H1 (cell line): ENCODE data around the gene WFDC1. TPM values are rescaled to one million over a fixed set of nuclear protein-coding genes. Genes with fewer than 3 reads are reported as not detected.

Source experiments
- CTCF ChIA-PET: fragments of 300-600 bp; sonication (Branson Sonifier 250); formaldehyde crosslinking; loops from one replicate; lab custom pipeline; 2021; ENCODE audit not compliant: partially characterized antibody; lab: Charles Lee
- POLR2A ChIA-PET: fragments of 300-600 bp; sonication (Branson Sonifier 250); formaldehyde crosslinking; loops from one replicate; lab custom pipeline; 2021; ENCODE audit warnings: inconsistent platforms; ENCODE audit not compliant: partially characterized antibody; lab: Charles Lee
- DNase-seq, 2 experiments: peaks; one replicate each; pipeline versions ENCODE4 v3.0.0 to v3.0.0-alpha.2; 2010 to 2022; ENCODE audit warnings: low spot score in 2 of 2, low read depth in 1 of 2, mixed read lengths in 1 of 2
- FAIRE-seq: peaks from 2 replicates; lab custom pipeline; 2011; peaks lifted over from hg19 to GRCh38; lab: Jason Lieb, UNC
- H2AFZ ChIP-seq: 2 replicates; pipeline ENCODE4 v1.8.1; 2012; ENCODE audit warnings: low read length, inconsistent platforms
- H2AK5ac ChIP-seq: 2 replicates; pipeline ENCODE4 v1.6.1; 2013; ENCODE audit warnings: low read depth, low read length
- H2BK120ac ChIP-seq: replicated peaks from 2 replicates; pipeline ENCODE3; 2013; ENCODE audit warnings: low read depth, low read length, inconsistent platforms
- H2BK12ac ChIP-seq: 2 replicates; pipeline ENCODE4 v1.6.1; 2013; ENCODE audit warnings: low read depth, low read length
- H2BK15ac ChIP-seq: 2 replicates; pipeline ENCODE4 v1.6.1; 2013; ENCODE audit warnings: low read length
- H2BK20ac ChIP-seq: 2 replicates; pipeline ENCODE4 v1.6.1; 2013; ENCODE audit warnings: low read length
- H2BK5ac ChIP-seq: 2 replicates; pipeline ENCODE4 v1.6.1; 2013; ENCODE audit warnings: low read depth, low read length
- H3K14ac ChIP-seq: 2 replicates; pipeline ENCODE4 v1.6.1; 2013; ENCODE audit warnings: inconsistent platforms; ENCODE audit not compliant: insufficient read length
- H3K18ac ChIP-seq: 2 replicates; pipeline ENCODE4 v1.6.1; 2013; ENCODE audit warnings: low read length; ENCODE audit errors: extremely low read depth
- H3K23ac ChIP-seq: 2 replicates; pipeline ENCODE4 v1.6.1; 2013; ENCODE audit warnings: inconsistent platforms; ENCODE audit not compliant: insufficient read length
- H3K23me2 ChIP-seq: 2 replicates; pipeline ENCODE4 v1.6.1; 2013; ENCODE audit warnings: low read depth, low read length
- H3K27ac ChIP-seq: 2 replicates; pipeline ENCODE4 v1.6.1; 2011; ENCODE audit warnings: low read depth, low read length, inconsistent platforms
- H3K27me3 ChIP-seq, 4 experiments: replicated peaks in 1 of 4; 1 replicate in 1 of 4; 2 replicates in 3 of 4; pipeline versions ENCODE4 v1.6.1 to v1.8.1; 2011 to 2013; ENCODE audit warnings: low read length in 3 of 4, mild to moderate bottlenecking in 3 of 4, inconsistent platforms in 2 of 4, mixed read lengths in 2 of 4, moderate library complexity in 1 of 4; ENCODE audit not compliant: control insufficient read depth in 3 of 4, insufficient read depth in 3 of 4; ENCODE audit errors: extremely low read depth in 1 of 4
- H3K36me3 ChIP-seq, 4 experiments: 2 replicates each; pipeline versions ENCODE4 v1.6.1 to v1.8.1; 2011 to 2013; ENCODE audit warnings: mild to moderate bottlenecking in 4 of 4, low read length in 3 of 4, moderate library complexity in 2 of 4, control low read depth in 1 of 4, inconsistent platforms in 1 of 4; ENCODE audit not compliant: insufficient read depth in 4 of 4, control insufficient read depth in 2 of 4
- H3K4ac ChIP-seq: replicated peaks from 2 replicates; pipeline ENCODE3; 2013; ENCODE audit warnings: low read length, low read depth, mixed read lengths, inconsistent platforms; ENCODE audit not compliant: insufficient read length
- H3K4me1 ChIP-seq, 4 experiments: replicated peaks in 1 of 4; 1 replicate in 1 of 4; 2 replicates in 3 of 4; pipeline versions ENCODE4 v1.6.1 to v1.8.1; 2011 to 2013; ENCODE audit warnings: low read length in 3 of 4, inconsistent platforms in 2 of 4, mixed read lengths in 1 of 4; ENCODE audit not compliant: insufficient read depth in 4 of 4, control insufficient read depth in 3 of 4
- H3K4me2 ChIP-seq, 2 experiments: 2 replicates each; pipeline versions ENCODE4 v1.6.1 to v1.8.1; 2011 to 2013; ENCODE audit warnings: low read depth in 2 of 2, low read length in 2 of 2, control low read depth in 1 of 2, inconsistent platforms in 1 of 2, mild to moderate bottlenecking in 1 of 2; ENCODE audit not compliant: insufficient read depth in 1 of 2
- H3K4me3 ChIP-seq, 4 experiments: fragments of 200-600, 300-600 bp in 1 of 4; sonication (generic), shearing (Covaris generic), sonication (Bioruptor Twin) in 1 of 4; 2 replicates each; pipeline versions ENCODE4 v1.5.1 to v1.8.1; 2011 to 2016; ENCODE audit warnings: low read length in 4 of 4, low read depth in 3 of 4, control low read depth in 2 of 4, inconsistent platforms in 2 of 4, mild to moderate bottlenecking in 2 of 4, mixed read lengths in 1 of 4, moderate library complexity in 1 of 4; ENCODE audit not compliant: insufficient read depth in 2 of 4; ENCODE audit errors: extremely low read depth in 1 of 4
- H3K56ac ChIP-seq: replicated peaks from 2 replicates; pipeline ENCODE3; 2013; ENCODE audit warnings: low read depth, mild to moderate bottlenecking, mixed read lengths, low read length, inconsistent platforms; ENCODE audit not compliant: insufficient read length
- H3K79me1 ChIP-seq: 2 replicates; pipeline ENCODE4 v1.6.1; 2013; ENCODE audit warnings: low read depth, low read length, control low read depth
- H3K79me2 ChIP-seq, 2 experiments: 2 replicates each; pipeline versions ENCODE4 v1.6.1 to v1.8.1; 2012 to 2013; ENCODE audit warnings: low read length in 2 of 2, mild to moderate bottlenecking in 2 of 2, inconsistent platforms in 1 of 2; ENCODE audit not compliant: insufficient read depth in 2 of 2, control insufficient read depth in 1 of 2
- H3K9ac ChIP-seq, 4 experiments: replicated peaks in 1 of 4; 1 replicate in 1 of 4; 2 replicates in 3 of 4; pipeline versions ENCODE4 v1.6.1 to v1.8.1; 2011 to 2013; ENCODE audit warnings: low read depth in 3 of 4, low read length in 3 of 4, control low read depth in 2 of 4, mild to moderate bottlenecking in 2 of 4, moderate library complexity in 2 of 4, inconsistent platforms in 1 of 4; ENCODE audit errors: extremely low read depth in 1 of 4
- H3K9me3 ChIP-seq, 2 experiments: 2 replicates each; pipeline versions ENCODE4 v1.6.1 to v1.8.1; 2012 to 2013; ENCODE audit warnings: mild to moderate bottlenecking in 2 of 2, moderate library complexity in 2 of 2, control low read depth in 1 of 2, inconsistent platforms in 1 of 2, low read depth in 1 of 2, low read length in 1 of 2, mixed read lengths in 1 of 2; ENCODE audit not compliant: insufficient read depth in 2 of 2
- H4K20me1 ChIP-seq, 2 experiments: replicated peaks in 1 of 2; 2 replicates each; pipeline versions ENCODE3 to v1.8.1; 2011 to 2013; ENCODE audit warnings: inconsistent platforms in 2 of 2, low read length in 2 of 2, mild to moderate bottlenecking in 1 of 2; ENCODE audit not compliant: insufficient read depth in 2 of 2, control insufficient read depth in 1 of 2
- H4K5ac ChIP-seq: 2 replicates; pipeline ENCODE4 v1.6.1; 2013; ENCODE audit warnings: low read length, low read depth, mixed read lengths, inconsistent platforms; ENCODE audit not compliant: insufficient read length
- H4K8ac ChIP-seq: 2 replicates; pipeline ENCODE4 v1.8.0; 2013; ENCODE audit warnings: mild to moderate bottlenecking, moderate library complexity, low read length, inconsistent platforms; ENCODE audit not compliant: insufficient read depth; ENCODE audit errors: extremely low read depth
- H4K91ac ChIP-seq: replicated peaks from 2 replicates; pipeline ENCODE3; 2013; ENCODE audit warnings: low read length, mixed read lengths, inconsistent platforms; ENCODE audit not compliant: insufficient read length
- MAFK ChIP-seq: IDR thresholded peaks from 2 replicates; pipeline ENCODE4 v1.6.1; 2012; ENCODE audit warnings: low read depth, mild to moderate bottlenecking, improper control_type of control experiment, low read length
- RBBP5 ChIP-seq: IDR thresholded peaks from 2 replicates; pipeline ENCODE4 v1.7.1; 2012; ENCODE audit warnings: low read depth, mild to moderate bottlenecking, inconsistent platforms, low read length, moderate library complexity, borderline replicate concordance
- WGBS, 2 experiments: shearing (Covaris generic) in 1 of 2; methylation state at CpG; one replicate each; pipeline versions ENCODE4 v1.1.6 to v1.1.7; 2013 to 2015; ENCODE audit warnings: low lambda C conversion rate in 2 of 2, mixed read lengths in 2 of 2, inconsistent platforms in 1 of 2, low coverage in 1 of 2, missing lambda C conversion rate in 1 of 2; ENCODE audit not compliant: insufficient replicate concordance in 2 of 2, insufficient coverage in 1 of 2, insufficient read length in 1 of 2; ENCODE audit errors: extremely low coverage in 1 of 2, missing lambda C conversion rate in 1 of 2; 5-methylcytosine and 5-hydroxymethylcytosine counted together
- polyA plus RNA-seq, 7 experiments: library from polyadenylated mRNA; depleted of rRNA in 3 of 7; stranded (reverse) in 5 of 7; unstranded in 2 of 7; fragments of >200 nt in 5 of 7; fragments of 200-250 nt in 2 of 7; gene quantifications; 1 replicate in 5 of 7; 2 replicates in 1 of 7; 4 replicates in 1 of 7; pipeline versions ENCODE4 v1.2.1 to v1.2.3, GENCODE V29; 2011 to 2013; ENCODE audit warnings: missing spikeins in 2 of 7, mixed read lengths in 2 of 7
- total RNA-seq: library from RNA; stranded (reverse); fragmentation: NEBNext Ultra II Directional; extraction: Animal tissue kit (Norgen Biotek cat#: 25700); gene quantifications from 2 replicates; pipeline ENCODE4 v1.2.1, GENCODE V29; 2021

Gene WFDC1
- total and polyA plus RNA-seq, 2 of the 8 experiments (the other 6 are each of a cell fraction or from before 2014, with no cell fraction given) = 0.70 to 1.1 TPM

DNA sequence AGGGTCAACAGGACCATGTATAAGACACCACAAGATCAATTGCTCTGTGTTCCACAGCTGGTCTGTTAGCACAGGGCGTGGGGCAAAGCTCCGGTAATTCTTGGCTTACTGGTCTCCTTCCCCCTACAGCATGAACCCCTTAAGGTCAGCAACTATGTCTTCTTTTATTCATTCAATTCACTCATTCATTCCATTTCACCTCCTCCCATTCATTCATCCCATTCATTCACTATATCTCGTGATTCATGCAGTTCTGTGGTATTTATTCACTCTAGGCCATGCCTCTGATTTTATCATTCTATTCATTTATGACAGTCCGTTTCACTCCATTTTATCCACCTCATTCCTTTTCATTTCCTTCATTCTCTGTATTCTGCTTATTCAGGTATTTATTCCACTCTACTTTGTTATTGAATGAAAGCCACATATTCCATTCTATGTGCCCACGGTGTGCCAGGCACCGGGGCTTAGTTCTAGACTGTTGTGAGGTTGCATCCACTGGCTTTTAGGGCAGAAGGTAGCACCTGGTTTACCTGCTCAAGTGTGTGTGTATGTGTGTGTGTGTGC, 19.0 kb upstream of the WFDC1 start:
- Histone ChIP-seq H3K4ac (no peak overlapping the region), H3K9me3 (no peaks in the 10 kb centered on the region), H3K4me2 (no peak overlapping the region), H3K18ac (no peak overlapping the region), H3K27me3 (peaks cover 0 to 3% (median 0%) of the 10 kb centered on the region in 4 experiments; a peak in 2 of 7 replicates), H2AFZ (no peak overlapping the region), H2BK5ac (no peak overlapping the region), H2BK20ac (no peak overlapping the region), H3K79me1 (no peaks in the 10 kb centered on the region), H4K91ac (no peak overlapping the region), H3K36me3 (no peaks in the 10 kb centered on the region), H3K23me2 (peaks cover 8% of the 10 kb centered on the region; the same call in 1 of the 2 replicates), H4K20me1 (no peaks in the 10 kb centered on the region), H3K14ac (no peak overlapping the region), H3K9ac (no peak overlapping the region), H4K5ac (no peak overlapping the region), H3K4me1 (peaks cover 3 to 7% (median 5%) of the 10 kb centered on the region in 4 experiments), H2BK12ac (no peak overlapping the region), H3K56ac (no peak overlapping the region), H3K27ac (no peak overlapping the region), H2BK15ac (no peak overlapping the region; the same call in 1 of the 2 replicates), H2AK5ac (no peak overlapping the region), H2BK120ac (no peak overlapping the region), H3K4me3 (no peak overlapping the region), H3K79me2 (no peaks in the 10 kb centered on the region), H3K23ac (no peak overlapping the region), H4K8ac (no peak overlapping the region; the same call in 1 of the 2 replicates)
- FAIRE-seq (no peak), DNase-seq (no peak)
- CTCF ChIA-PET = interaction anchor here (0.5 to 12.7 kb wide), 19 partner anchors 12 to 782 kb away, joined by 3 to 212 read pairs (median 5); partner anchors contain the start of gene KCNG4
- POLR2A ChIA-PET = no interaction called here
- WGBS, 2 experiments = 88 to 100% methylated on average over 1 to 6 of the region's 6 CpGs
- TF ChIP-seq MAFK (no peak), RBBP5 (no peak)
